Activated T-cell treated with anti-CD3 and anti-CD28 coated beads, Interleukin-2, amount 50 U/mL, for 4 hours (primary cell): ENCODE results near the gene HBD. TPM values are rescaled to one million over a fixed set of nuclear protein-coding genes. Genes with fewer than 3 reads are reported as not detected.

ENCODE experiments used
- ATAC-seq, 2 donors: fragments of 200-7000 bp; cut with Tn5 transposase; one replicate each; pipeline ENCODE4 v1.10.0; 2021
- DNase-seq: peaks from one replicate; pipeline ENCODE4 v3.0.0-alpha.2; 2020
- H3K27me3 Mint-ChIP-seq: one replicate; pipeline ENCODE4 v1.8.0; 2021; ENCODE audit warnings: low read depth, mixed read lengths
- H3K36me3 Mint-ChIP-seq: one replicate; pipeline ENCODE4 v1.8.0; 2022; ENCODE audit warnings: mixed read lengths; ENCODE audit not compliant: insufficient read depth
- H3K4me1 Mint-ChIP-seq: one replicate; pipeline ENCODE4 v1.8.0; 2021; ENCODE audit warnings: low read depth, mixed read lengths
- H3K4me3 Mint-ChIP-seq: one replicate; pipeline ENCODE4 v1.8.0; 2021; ENCODE audit warnings: mild to moderate bottlenecking, moderate library complexity, mixed read lengths
- H3K9me3 Mint-ChIP-seq: one replicate; pipeline ENCODE4 v1.8.0; 2021; ENCODE audit warnings: mixed read lengths
- total RNA-seq, 3 donors: library from RNA; stranded (reverse); gene quantifications; one replicate each; pipeline ENCODE4 v1.2.1, GENCODE V29; 2021

The HBD gene
- total RNA-seq, 3 donors from 2014 or later = 0.46 to 0.51 TPM; not detected in 1

- Mint-ChIP-seq H3K36me3 (no peaks in the 10 kb centered on the region), H3K9me3 (no peaks in the 10 kb centered on the region), H3K27me3 (peaks cover 2% of the 10 kb centered on the region), H3K4me1 (no peaks in the 10 kb centered on the region), H3K4me3 (no peak overlapping the region)
- DNase-seq = no peak
- ATAC-seq = no peak
Measured at GRCh38 chr11:5232821-5233220, 1.5 kb downstream of the HBD start.

- Mint-ChIP-seq H3K4me1 (no peaks in the 10 kb centered on the region), H3K36me3 (no peaks in the 10 kb centered on the region), H3K4me3 (no peak overlapping the region), H3K9me3 (no peaks in the 10 kb centered on the region), H3K27me3 (no peaks in the 10 kb centered on the region)
- DNase-seq (no peak), ATAC-seq (no peak)
Measured at GRCh38 chr11:5232176-5232575, 2.1 kb downstream of the HBD start.

GRCh38 chr11:5231111-5231510, 3.2 kb downstream of the HBD start:
- Mint-ChIP-seq H3K4me3 (no peak overlapping the region), H3K9me3 (no peaks in the 10 kb centered on the region), H3K4me1 (no peaks in the 10 kb centered on the region), H3K27me3 (no peaks in the 10 kb centered on the region), H3K36me3 (no peaks in the 10 kb centered on the region)
- ATAC-seq (no peak), DNase-seq (no peak)

GRCh38 chr11:5230266-5230665, 4.0 kb downstream of the HBD start:
- H3K27me3 Mint-ChIP-seq = no peaks in the 10 kb centered on the region
- no peak for ATAC-seq
- no peaks in the 10 kb centered on the region for H3K36me3 Mint-ChIP-seq
- DNase-seq = no peak
- H3K9me3 Mint-ChIP-seq = no peaks in the 10 kb centered on the region
- no peak overlapping the region for H3K4me3 Mint-ChIP-seq
- no peaks in the 10 kb centered on the region for H3K4me1 Mint-ChIP-seq

DNA sequence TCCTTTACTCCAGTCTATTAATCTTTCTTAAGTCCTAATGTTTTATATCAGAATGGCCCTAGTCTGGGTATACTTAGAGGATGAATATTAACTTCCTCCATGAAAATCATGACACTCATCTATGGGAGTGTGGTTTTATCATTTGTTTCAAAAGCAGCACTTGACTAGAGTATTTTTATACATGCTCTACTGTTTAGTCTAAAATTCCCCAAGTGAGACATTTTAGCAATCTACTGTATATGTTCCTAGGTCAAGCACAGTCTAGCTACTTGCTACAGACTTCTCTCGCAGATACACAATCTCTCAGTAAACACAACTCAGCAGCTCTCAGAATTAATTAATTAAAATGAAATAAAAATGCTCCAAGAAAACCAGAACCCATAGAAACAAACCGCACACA, 4.5 kb downstream of the HBD start:
- no peaks in the 10 kb centered on the region for H3K27me3 Mint-ChIP-seq
- no peak overlapping the region for H3K4me3 Mint-ChIP-seq
- DNase-seq = no peak
- H3K4me1 Mint-ChIP-seq = no peaks in the 10 kb centered on the region
- no peak for ATAC-seq
- H3K9me3 Mint-ChIP-seq = no peaks in the 10 kb centered on the region
- H3K36me3 Mint-ChIP-seq = no peaks in the 10 kb centered on the region

DNA sequence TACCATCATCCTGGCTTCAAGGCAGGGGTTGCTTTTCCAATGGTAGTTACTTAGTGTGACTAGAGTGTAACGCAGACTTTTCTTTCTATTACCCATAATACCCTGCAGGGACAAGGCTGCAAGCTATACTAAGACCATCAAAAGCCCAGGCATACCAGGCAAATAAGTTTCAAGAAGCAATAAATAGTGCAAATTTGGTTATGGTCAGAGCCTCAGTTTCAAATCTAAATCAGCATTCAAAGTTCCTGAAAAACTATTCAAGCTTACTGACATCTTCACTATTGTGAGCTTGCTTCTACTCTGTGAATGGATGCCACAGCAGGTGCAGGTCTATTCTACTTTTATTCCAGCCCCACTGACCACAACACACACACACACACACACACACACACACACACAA, 4.9 kb downstream of the HBD start:
- Mint-ChIP-seq H3K27me3 (no peaks in the 10 kb centered on the region), H3K4me3 (no peak overlapping the region), H3K4me1 (no peaks in the 10 kb centered on the region), H3K36me3 (no peaks in the 10 kb centered on the region), H3K9me3 (no peaks in the 10 kb centered on the region)
- DNase-seq (no peak), ATAC-seq (no peak)

GRCh38 chr11:5228124-5228523, 6.2 kb downstream of the HBD start:
- no peaks in the 10 kb centered on the region for H3K9me3 Mint-ChIP-seq
- ATAC-seq (no peak), DNase-seq (no peak)
- no peaks in the 10 kb centered on the region for H3K27me3 Mint-ChIP-seq
- no peaks in the 10 kb centered on the region for H3K36me3 Mint-ChIP-seq
- no peaks in the 10 kb centered on the region for H3K4me1 Mint-ChIP-seq
- no peak overlapping the region for H3K4me3 Mint-ChIP-seq

DNA sequence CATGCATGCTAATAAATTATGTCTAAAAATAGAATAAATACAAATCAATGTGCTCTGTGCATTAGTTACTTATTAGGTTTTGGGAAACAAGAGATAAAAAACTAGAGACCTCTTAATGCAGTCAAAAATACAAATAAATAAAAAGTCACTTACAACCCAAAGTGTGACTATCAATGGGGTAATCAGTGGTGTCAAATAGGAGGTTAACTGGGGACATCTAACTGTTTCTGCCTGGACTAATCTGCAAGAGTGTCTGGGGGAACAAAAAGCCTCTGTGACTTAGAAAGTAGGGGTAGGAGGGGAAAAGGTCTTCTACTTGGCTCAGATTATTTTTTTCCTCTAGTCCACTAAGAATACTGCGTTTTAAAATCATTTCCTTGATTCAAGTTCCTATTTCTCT, 6.6 kb downstream of the HBD start:
- Mint-ChIP-seq H3K9me3 (no peaks in the 10 kb centered on the region), H3K4me1 (no peaks in the 10 kb centered on the region), H3K27me3 (no peaks in the 10 kb centered on the region), H3K36me3 (no peaks in the 10 kb centered on the region), H3K4me3 (no peak overlapping the region)
- ATAC-seq (no peak), DNase-seq (no peak)

GRCh38 chr11:5226732-5227310, 7.5 kb downstream of the HBD start, which contains the start of gene HBB:
HBB (minus strand) TSS chr11:5227071; CDS start chr11:5227021, 50 bp downstream.
- no peaks in the 10 kb centered on the region for H3K36me3 Mint-ChIP-seq
- DNase-seq = no peak
- H3K4me1 Mint-ChIP-seq = no peaks in the 10 kb centered on the region
- H3K27me3 Mint-ChIP-seq = no peaks in the 10 kb centered on the region
- H3K9me3 Mint-ChIP-seq = no peaks in the 10 kb centered on the region
- ATAC-seq = no peak
- H3K4me3 Mint-ChIP-seq = no peak within 1 kb of the TSS

- no peaks in the 10 kb centered on the region for H3K36me3 Mint-ChIP-seq
Measured at GRCh38 chr11:5225480-5225871, 8.8 kb downstream of the HBD start.

GRCh38 chr11:5224538-5225479, 9.5 kb downstream of the HBD start:
- Mint-ChIP-seq H3K4me3 (no peak overlapping the region), H3K9me3 (no peaks in the 10 kb centered on the region), H3K36me3 (no peaks in the 10 kb centered on the region), H3K27me3 (no peaks in the 10 kb centered on the region), H3K4me1 (no peaks in the 10 kb centered on the region)
- no peak for DNase-seq
- ATAC-seq = no peak

More at GRCh38 chr11:5225480-5225871, 8.8 kb downstream of the HBD start:
- no peak for DNase-seq
- Mint-ChIP-seq H3K27me3 (no peaks in the 10 kb centered on the region), H3K4me1 (no peaks in the 10 kb centered on the region), H3K9me3 (no peaks in the 10 kb centered on the region), H3K4me3 (no peak overlapping the region)
- ATAC-seq = no peak

DNA sequence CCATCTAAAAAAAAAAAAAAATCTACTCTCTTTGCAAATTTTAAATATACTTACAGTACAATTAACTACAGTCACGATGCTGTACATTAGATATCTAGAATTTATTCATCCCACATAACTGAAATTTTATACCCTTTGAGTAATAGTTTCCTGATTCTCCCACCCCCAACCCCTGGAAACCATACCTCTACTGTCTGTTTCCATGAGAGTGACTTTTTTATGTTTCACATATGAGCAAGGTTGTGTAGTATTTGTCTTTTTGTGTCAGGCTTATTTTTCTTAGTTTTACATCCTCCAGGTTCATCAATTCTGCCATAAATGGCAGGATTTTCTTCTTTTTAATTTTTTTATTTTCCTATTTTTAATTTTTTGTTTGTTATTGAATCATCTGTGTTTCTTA, 10.6 kb downstream of the HBD start:
- H3K4me1 Mint-ChIP-seq = no peaks in the 10 kb centered on the region
- ATAC-seq (no peak), DNase-seq (no peak)
- peaks cover 4% of the 10 kb centered on the region for H3K9me3 Mint-ChIP-seq
- no peak overlapping the region for H3K4me3 Mint-ChIP-seq
- no peaks in the 10 kb centered on the region for H3K36me3 Mint-ChIP-seq
- H3K27me3 Mint-ChIP-seq = no peaks in the 10 kb centered on the region

DNA sequence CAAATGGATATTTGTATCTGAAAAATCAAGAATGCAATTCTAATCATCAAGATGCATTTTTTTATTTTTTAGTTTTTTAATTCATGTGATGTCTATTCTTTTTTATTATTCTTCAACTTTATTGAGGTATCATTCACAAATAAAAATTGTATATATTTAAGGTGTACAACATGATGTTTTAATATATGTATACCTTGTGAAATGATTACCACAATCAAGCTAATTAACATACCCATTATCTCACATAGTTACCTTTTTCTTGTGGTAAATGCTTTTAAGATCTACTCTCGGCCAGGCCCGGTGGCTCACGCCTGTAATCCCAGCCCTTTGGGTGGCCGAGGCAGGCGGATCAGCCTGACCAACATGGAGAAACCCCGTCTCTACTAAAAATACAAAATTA, 11.1 kb downstream of the HBD start:
- Mint-ChIP-seq H3K9me3 (peaks cover 5% of the 10 kb centered on the region), H3K4me1 (no peaks in the 10 kb centered on the region), H3K4me3 (no peak overlapping the region), H3K27me3 (no peaks in the 10 kb centered on the region), H3K36me3 (no peaks in the 10 kb centered on the region)
- DNase-seq (no peak), ATAC-seq (no peak)

DNA sequence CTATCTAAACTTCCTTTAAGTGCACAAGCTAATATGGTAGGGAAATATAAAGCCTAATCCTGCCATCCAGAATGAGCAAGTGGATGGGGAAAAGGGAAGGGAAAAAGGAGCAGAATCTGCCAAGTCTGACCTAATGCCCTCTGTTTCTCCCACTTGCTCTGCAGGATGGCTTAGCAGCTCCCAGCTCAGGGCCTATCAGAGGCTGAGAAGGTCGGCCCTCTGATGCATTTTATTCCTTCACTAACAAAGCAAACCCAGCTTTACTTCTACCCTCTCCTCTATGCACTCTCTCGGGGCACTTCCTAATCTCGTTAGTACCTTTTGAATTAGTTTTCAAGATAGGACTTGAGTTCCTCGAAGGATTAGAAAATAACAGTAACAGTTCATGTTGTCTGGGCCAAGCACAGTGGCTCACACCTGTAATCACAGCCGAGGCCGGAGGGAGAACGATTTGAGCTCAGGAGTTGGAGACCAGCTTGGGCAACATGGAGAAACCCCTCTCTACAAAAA, 23.9 kb downstream of the HBD start:
- H3K4me3 Mint-ChIP-seq = no peak overlapping the region
- H3K4me1 Mint-ChIP-seq = no peaks in the 10 kb centered on the region
- no peaks in the 10 kb centered on the region for H3K36me3 Mint-ChIP-seq
- DNase-seq (no peak), ATAC-seq (no peak)
- no peaks in the 10 kb centered on the region for H3K27me3 Mint-ChIP-seq
- no peaks in the 10 kb centered on the region for H3K9me3 Mint-ChIP-seq

GRCh38 chr11:5204787-5205186, 29.5 kb downstream of the HBD start:
- Mint-ChIP-seq H3K9me3 (no peaks in the 10 kb centered on the region), H3K36me3 (no peaks in the 10 kb centered on the region), H3K27me3 (peaks cover 2% of the 10 kb centered on the region), H3K4me1 (no peaks in the 10 kb centered on the region), H3K4me3 (no peak overlapping the region)
- DNase-seq (no peak), ATAC-seq (no peak)
